Mesenteric fat pad (tissue), 1 donor: ENCODE measurements around the gene TRAF3. TPM values are rescaled to one million over a fixed set of nuclear protein-coding genes. Genes with fewer than 3 reads are reported as not detected.

Experiments
- DNase-seq: peaks from one replicate; pipeline ENCODE4 v3.0.0-alpha.2; 2020; ENCODE audit warnings: low spot score
- total RNA-seq: library from RNA; stranded (reverse); fragmentation: NEBNext Ultra II Directional; extraction: Animal tissue kit (Norgen Biotek cat#: 25700); gene quantifications from one replicate; pipeline ENCODE4 v1.2.1, GENCODE V29; 2021
- donor health status: DM: yes; HTN: yes; CAD: no.

The TRAF3 gene
- total RNA-seq, 1 donor from 2014 or later: 33.3 TPM

DNA sequence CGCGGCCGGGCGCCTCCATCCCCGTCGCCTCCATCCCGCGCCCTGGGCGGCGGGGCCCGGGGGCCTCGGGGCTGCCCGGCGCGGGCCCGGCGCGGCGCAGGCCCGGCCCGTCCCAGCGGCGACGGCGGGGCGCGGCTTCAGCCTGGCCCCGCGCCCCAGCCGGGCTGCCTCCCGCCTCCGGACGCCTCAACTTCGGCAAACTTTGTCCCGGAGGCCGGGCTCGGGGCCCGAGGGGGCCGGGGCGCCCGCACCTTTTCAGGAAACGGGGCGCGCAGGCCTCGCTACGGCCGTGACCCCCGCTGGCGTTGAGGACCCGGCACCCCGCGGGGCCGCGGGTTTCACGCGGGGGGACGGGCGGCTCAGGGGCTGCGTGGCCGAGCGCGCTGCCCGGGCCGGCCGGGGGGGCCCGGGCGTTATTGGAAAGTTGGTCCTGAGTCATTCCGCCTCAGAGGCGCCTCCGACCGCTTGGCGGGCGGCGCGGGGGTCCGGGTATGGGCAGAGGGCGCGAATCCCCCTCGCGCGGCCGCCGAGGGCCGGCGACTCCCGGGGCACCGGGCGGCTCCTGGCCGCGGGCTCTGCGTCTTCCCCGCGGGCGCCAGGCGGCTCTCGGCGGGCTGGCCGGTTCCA lies 575 bp downstream of the TRAF3 start:
- no peak for DNase-seq

DNA sequence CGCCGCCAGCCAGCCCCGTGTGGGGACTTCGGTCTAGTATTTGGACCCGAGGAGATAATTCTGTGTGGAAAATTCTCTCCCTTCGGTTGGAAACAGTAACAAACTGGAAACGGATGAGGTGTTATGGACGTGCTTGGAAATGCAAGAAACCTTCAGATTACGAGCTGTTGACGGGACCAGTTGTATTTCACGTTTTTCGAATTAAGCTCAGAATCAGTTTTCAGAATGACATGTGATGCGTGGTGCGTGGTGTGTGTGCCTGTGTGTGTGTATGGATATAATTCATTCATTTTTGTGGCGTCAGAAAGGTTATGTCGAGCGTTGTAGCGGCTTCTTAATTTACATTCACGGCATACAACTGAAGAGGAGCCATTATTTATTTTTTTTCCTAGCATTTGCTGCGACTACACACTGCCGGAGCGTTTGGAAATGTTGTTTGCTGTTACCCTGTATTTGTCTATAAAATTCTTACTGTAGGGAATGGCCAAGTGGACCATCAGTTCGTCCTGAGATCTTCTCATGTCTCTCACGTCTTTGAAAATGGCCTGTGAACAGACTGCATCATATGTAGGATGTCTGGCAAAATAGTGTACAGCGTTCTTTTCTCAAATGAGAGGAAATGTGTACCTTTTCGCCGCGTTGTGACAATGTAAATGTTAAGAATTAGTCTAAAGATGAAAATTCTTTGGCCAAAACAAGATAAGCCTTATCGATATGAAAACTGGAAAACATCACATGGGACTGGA lies 1.3 kb downstream of the TRAF3 start:
- DNase-seq: no peak

- DNase-seq: no peak
Observed at GRCh38 chr14:102779084-102779462, 1.8 kb downstream of the TRAF3 start.

GRCh38 chr14:102779574-102780315 lies 2.5 kb downstream of the TRAF3 start:
- no peak for DNase-seq

DNA sequence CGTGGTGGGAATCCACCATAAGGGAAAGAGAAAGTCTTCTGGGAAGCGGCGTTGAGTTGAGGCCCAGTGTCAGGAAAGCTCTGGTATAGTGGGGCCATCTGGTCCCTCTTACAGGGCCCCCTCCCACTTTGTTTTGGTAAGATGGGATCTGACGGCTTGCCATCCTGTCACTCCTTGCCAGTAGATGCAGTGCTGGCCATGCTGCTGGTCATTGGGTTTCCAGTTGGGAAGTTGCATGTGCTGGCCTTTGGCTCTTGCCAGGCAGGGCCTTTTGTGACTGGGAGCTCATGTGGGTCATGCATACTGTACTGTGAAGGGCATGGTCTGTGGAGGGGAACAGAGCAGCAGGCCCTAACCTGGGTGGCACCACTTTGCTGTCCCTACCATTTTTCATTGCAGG lies 3.8 kb downstream of the TRAF3 start:
- DNase-seq: no peak

DNA sequence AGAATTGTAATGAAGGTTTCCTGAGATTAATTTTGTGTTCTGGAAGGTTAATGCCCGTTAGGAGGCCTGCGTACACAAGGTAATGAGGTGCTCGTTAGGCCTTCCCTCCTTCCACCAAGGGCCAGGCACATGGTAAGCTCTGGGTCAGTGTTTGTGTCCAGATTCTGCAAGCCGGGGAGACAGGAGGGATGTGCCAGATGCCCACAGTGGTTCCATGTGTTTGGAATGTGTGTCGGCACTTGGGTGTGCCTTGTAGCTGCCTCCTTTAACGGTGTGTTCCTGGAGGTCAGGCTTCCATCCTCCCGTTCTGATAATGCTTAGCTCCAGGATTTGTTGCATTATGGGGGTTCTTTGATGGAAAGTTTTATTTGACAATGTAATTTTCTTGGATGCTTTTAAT lies 5.7 kb downstream of the TRAF3 start:
- DNase-seq: no peak

DNA sequence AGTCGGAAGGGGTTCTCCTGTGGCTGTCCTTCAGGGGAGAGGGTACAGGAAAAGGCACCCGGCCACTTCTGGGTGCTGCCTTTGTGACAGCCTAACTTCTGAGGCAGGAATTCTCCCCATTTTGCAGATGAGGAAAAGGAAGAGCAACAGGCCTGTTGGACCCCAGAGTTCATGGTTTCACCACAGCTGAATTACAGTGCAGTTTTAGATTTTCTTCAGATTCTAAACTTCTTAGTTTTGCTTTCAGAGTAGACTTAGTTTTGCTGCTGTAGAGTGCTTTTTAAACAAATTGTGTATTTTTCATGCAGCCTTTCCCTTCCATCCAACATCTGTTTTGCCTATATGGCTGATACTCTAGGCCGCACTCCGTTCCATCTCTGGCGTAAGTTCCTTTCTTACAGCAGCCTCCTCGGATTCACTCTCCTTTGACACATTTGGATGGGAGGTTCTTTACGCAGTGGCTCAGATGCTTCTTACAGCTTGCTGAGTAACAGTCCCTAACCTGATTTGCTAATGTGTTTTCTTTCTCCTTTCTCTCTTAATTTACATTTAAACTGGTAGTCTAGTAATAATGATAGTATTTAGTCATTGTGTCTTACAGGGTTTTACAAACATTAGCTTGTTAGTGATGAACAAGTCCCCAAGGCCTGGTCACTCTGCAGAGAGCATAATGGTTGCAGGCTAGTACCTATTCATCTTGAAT lies 7.8 kb downstream of the TRAF3 start:
- no peak for DNase-seq

- DNase-seq: no peak
Observed at GRCh38 chr14:102785595-102785963, 8.3 kb downstream of the TRAF3 start.

- no peak for DNase-seq
Observed at GRCh38 chr14:102786768-102787167, 9.5 kb downstream of the TRAF3 start.

- no peak for DNase-seq
Observed at GRCh38 chr14:102789349-102789748, 12.1 kb downstream of the TRAF3 start.

DNA sequence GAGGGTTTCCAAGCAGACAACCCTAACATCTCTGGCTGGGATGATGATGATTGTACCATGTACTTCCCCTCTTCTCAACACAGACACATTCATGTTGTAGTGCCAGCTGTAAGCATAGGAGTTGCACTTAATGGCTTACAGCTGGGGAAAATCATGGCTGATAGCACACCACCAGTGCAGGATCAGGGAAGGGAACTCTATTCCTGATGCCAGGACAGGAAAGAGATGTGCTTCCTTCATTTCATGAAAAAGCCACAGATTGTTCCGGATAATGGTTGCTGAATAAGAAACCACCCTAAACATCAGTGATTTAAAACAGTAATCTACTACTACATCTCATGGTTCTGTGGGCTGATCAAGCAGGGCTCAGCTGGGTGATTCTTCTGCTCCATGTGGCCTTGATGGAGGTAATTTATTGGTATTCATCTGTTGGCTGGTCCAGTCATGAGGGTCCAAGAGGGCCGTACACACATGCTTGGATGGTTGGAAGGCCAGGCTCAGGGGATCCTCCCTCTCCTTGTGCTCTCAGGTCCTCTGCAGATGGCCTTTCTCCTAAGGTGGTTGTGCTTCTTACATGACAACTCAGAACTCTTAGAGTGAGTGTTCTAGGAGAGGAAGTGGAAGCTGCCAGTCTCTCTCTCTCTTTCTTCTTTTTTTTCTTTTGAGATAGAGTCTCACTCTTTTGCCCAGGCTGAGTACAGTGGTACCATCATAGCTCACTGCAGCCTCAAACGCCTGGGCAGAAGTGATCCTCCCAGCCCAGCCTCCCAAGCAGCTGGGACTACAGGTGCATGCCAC lies 16.5 kb downstream of the TRAF3 start:
- DNase-seq: no peak

GRCh38 chr14:102795060-102795925 lies 18.0 kb downstream of the TRAF3 start:
- DNase-seq: no peak

DNA sequence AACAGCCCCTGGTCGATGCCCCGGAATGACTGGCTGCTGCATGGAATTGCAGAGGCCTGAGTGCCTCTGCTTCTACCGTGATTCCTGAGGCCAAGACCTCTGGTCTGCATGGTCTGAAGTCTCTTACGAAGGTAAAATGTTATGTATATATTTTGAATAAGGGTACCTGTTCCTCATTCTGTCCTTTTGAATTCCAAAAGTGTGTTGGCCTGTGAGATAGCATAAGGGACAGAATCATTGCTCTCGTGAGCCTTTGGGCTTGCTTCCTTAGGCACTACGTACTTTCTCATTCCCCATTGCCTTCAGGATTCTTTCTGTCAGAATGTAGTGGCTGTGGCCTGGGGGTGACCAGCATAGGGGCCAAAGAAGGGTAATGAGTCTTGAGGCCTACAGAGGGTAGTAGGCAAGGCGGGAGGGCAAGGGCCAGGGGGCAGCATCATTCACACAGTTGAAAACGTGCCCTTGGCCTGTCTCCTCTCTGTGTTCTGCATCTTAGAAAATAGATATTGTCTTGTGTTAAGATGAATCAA lies 19.5 kb downstream of the TRAF3 start:
- no peak for DNase-seq

GRCh38 chr14:102798926-102799325 lies 21.7 kb downstream of the TRAF3 start:
- DNase-seq: no peak

GRCh38 chr14:102799684-102800562 lies 22.7 kb downstream of the TRAF3 start:
- no peak for DNase-seq

- DNase-seq: no peak
Observed at GRCh38 chr14:102802834-102803523, 25.7 kb downstream of the TRAF3 start.

DNA sequence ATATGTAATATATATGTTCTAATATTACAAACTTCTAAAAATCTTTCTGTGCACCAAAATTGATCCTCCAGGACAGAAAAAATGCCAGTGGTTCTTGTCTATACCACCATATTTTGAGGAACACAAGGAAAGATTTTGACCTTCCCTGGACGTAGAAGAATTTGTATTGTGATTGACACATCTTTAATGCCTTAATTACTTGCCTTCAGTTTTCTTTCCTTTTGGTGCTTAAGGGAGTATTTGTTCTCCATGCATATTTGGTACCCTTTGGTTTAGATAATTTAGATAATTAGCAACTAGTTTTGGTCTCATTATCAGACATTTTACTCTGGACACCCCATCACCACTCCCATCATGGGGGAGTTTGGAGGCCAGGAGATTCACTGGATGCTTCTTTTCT lies 27.6 kb downstream of the TRAF3 start:
- DNase-seq: no peak

GRCh38 chr14:102805371-102805891 lies 28.2 kb downstream of the TRAF3 start:
- no peak for DNase-seq
